Omental fat pad (tissue), 4 donors: ENCODE measurements around the gene GPS1. TPM values are rescaled to one million over a fixed set of nuclear protein-coding genes. Genes with fewer than 3 reads are reported as not detected.

Experiments used
- ATAC-seq: fragments of 150-250 bp; one replicate; pipeline ENCODE4 v1.9.1; 2016; ENCODE audit warnings: mild to moderate bottlenecking, moderate library complexity; ENCODE audit not compliant: low FRiP score
- DNase-seq: peaks from one replicate; pipeline ENCODE4 v3.0.0-alpha.2; 2019; ENCODE audit warnings: low spot score
- total RNA-seq, 4 donors: library from RNA; depleted of rRNA; stranded (reverse); fragments of >200 nt; gene quantifications; one replicate each; pipeline ENCODE4 v1.1.0, GENCODE V29; 2016
- TF ChIP-seq, protein P1 (sequence below), 3 donors: fragments of 450-650 bp; IDR thresholded peaks; one replicate each; pipeline ENCODE4 v1.5.1; 2016 to 2017; ENCODE audit warnings: antibody characterized with exemption in 3 of 3, mild to moderate bottlenecking in 3 of 3, moderate library complexity in 2 of 3

Gene GPS1
- total RNA-seq, 4 donors from 2014 or later, result 67.3 to 86.8 (median 81.4) TPM

DNA sequence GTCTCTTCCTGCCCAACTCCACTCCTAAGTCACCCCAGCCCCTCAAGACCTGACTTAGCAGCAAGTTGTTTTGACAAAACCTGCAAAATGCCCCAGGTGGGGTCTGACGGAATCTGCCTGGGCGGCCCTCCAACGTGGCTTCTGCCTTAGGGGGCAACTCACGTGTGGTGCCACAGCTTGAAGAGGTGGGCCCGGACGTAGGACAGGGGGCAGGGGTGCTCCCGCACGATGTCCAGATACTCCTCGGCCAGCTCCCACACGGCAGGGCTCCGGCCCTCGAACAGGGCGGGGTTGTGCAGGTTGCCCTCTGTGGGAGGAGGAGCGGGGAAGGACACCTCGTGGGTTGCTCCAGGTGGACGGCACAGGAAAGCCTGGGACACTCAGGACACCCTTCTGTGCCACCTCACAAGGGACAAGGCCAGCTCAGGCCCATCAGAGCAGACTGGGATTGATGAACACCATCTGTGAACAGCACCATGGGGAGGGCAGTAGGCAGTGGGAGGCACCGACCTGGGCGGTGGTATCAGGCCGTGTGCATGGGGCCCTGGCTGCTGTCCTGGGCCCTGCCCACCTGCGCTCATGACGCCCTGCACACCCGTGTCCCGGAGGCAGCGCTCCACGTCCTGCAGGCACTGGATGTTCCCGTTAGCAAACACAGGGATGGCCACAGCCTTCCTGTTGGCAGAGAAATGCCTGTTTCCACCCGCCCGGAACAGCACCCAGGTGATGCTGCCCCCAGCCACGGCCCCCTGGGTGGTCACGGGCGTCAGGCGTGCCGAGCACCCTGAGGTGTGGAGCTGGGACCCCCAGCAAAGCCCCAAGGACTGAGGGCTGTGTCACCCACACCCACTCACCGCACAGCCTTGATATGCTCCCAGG lies 9.6 kb downstream of the GPS1 start:
- TF ChIP-seq, protein P1, sequence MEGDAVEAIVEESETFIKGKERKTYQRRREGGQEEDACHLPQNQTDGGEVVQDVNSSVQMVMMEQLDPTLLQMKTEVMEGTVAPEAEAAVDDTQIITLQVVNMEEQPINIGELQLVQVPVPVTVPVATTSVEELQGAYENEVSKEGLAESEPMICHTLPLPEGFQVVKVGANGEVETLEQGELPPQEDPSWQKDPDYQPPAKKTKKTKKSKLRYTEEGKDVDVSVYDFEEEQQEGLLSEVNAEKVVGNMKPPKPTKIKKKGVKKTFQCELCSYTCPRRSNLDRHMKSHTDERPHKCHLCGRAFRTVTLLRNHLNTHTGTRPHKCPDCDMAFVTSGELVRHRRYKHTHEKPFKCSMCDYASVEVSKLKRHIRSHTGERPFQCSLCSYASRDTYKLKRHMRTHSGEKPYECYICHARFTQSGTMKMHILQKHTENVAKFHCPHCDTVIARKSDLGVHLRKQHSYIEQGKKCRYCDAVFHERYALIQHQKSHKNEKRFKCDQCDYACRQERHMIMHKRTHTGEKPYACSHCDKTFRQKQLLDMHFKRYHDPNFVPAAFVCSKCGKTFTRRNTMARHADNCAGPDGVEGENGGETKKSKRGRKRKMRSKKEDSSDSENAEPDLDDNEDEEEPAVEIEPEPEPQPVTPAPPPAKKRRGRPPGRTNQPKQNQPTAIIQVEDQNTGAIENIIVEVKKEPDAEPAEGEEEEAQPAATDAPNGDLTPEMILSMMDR (IDR thresholded peaks at IDR 0.05), result no peak
- DNase-seq (no peak), ATAC-seq (no peak)

DNA sequence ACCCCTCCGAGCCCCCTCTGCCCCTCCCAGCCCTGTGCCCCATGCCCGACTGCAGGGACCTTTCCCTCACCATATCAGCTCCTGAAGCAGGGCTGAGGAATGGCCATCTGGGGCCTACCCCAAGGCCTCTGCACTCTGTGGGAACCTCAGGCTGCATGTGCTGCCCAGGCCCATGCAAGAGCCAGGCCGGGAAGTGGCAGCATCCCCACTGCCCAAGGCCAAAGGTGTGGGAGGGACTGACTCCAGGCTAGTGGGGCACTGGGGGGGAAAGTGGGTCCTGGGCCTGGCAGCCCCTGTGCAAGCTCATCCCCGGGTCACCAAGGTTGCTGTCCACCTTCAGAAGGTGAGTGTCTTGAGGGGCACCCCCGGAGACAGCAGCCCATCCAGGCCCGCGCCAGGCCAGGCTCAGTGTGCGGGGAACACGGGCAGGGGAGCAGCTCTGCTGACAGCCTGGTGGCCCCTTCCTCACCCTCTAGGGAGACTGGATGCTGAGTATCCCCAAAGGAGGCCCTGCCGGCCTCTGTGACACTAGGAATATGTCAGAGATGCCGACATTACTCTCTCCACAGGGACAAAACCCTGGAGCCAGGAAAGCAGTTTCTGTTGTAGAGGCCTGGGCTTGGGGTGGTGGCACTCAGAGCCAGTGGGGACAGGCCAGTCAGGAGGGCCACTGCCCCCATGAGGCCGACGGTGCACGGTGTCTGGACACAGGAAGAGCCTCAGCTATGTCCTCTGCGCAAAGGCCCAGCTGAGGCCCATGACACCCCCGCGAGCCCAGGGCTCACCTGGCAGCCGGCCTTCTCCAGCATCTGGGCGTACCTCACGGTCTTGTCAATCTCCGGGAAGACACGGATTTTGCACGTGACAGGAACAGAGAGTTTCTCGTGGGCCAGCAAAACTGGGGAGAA lies 10.6 kb downstream of the GPS1 start:
- TF ChIP-seq, protein P1 (IDR thresholded peaks at IDR 0.05), result no peak
- ATAC-seq, result no peak

DNA sequence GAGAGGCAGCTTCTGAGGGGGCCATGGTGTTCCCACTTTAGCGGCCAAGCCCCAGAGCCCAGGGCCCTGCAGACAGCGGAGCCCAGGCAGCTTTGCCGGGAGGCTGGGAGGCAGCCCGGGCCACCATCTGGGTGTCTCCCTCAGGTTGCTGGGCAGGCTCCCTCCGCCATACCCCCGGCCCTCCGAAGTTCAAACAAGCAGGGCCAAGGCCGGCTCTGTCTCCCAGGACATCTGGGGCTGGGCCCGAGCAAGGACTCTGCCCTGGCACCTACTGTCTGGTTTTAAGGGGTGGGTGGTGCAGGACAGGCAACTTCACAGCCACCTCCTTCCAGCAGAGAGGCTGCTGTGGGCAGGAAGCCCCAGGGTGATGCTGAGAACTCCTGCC lies 11.3 kb downstream of the GPS1 start:
- TF ChIP-seq, protein P1 (IDR thresholded peaks at IDR 0.05), result no peak

More for the DNA sequence above, 10.6 kb downstream of the GPS1 start:
- DNase-seq, result no peak

DNA sequence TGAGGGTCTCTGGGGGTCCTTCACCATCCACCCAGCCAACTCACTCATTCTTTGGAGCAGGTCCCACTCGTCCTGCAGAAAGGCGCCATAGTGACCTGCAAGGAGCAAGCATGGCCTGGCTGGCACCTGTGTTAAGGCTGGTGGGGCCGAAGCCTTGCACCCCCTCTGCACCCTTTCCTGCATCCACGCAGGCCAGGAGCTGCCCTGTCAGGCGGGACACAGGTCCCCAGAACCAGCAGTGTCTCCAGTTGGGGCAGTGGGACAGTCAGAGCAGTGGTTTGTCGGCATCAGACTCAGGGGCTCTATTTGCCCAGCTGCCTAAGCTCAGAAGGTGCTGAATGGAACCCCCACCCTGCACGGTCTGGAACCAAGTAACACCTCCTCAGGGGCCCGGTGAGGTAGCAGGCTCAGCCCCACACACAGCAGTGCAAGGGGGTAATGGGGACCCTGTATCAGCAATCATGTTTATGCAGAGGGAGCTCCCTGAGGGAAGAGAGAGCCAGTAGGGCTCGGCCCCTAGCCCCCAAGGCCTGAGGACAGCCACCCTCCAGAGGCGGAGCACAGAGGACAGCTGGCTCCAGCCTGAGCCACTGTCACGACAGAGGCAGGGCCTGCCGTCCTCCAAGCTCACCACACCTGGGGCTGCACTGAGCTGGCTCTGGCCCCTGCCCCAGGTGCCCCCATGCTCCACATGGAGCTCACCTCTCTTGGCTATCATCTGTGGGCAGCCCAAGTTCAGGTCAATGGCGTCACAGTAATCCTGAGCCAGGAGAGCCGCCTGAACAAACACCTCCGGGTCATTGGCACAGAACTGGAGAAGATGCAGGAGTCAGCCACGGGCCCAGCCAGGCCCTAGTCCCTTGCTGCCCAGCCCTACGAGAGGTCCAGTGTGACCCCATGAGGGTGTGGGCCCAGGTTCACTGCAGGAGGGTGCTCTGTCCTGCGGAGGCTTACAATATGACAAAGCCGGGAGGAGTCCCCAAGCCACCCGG lies 12.0 kb downstream of the GPS1 start:
- ATAC-seq, result no peak
- TF ChIP-seq, protein P1 (IDR thresholded peaks at IDR 0.05), result no peak
- DNase-seq, result no peak

More for the DNA sequence above, 11.3 kb downstream of the GPS1 start:
- no peak for ATAC-seq
- DNase-seq, result no peak

DNA sequence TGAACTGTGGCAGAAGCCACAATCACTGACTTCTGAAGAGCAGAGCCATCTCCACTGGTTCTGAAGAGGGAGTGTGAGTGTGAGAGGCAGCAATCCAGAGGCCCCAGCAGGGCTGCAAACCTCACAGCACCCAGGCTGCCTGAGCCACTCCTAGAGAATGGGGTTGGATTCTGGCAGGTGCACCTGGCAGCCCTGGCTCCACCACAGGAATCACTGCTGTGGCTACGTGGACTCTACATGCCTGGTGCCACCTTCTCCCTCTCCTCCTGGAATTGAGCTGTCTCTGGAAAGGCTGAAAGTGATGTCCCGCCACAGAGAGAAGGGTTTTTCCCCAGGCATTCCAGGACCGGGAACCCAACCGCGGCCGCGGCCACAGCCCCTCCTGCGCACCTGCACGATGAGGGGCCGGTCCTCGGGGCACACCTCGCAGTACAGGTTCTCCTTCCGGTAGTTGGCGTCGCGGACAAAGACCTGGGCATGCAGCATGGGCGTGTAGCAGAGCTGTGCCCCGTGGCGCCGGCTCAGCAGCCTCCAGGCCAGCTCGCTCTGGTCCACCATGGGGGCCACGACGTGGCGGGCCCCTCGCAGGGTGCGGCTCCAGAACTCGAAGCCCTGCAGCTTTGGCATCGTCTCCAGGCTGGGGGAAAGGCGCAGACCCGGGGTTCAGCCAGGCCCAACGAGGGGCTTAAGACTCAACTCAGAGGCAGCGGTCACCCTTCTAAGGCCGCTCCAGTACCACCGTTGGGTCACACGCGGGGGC lies 12.9 kb downstream of the GPS1 start:
- DNase-seq, result no peak
- ATAC-seq, result no peak
- TF ChIP-seq, protein P1 (IDR thresholded peaks at IDR 0.05), result no peak
